HEK293T (cell line): Measurements from ENCODE around the gene C2CD3.

Experiments
- CTBP1 ChIP-seq: fragments of 450-650 bp; IDR thresholded peaks from 2 replicates; pipeline ENCODE4 v1.6.1; 2016; ENCODE audit warnings: borderline replicate concordance
- FOXA1 ChIP-seq: fragments of 450-650 bp; IDR thresholded peaks from 2 replicates; pipeline ENCODE4 v1.6.1; 2016; ENCODE audit warnings: mild to moderate bottlenecking
- FOXK2 ChIP-seq: fragments of 450-650 bp; IDR thresholded peaks from 2 replicates; pipeline ENCODE4 v1.6.1; 2016; ENCODE audit warnings: mild to moderate bottlenecking
- L3MBTL2 ChIP-seq: fragments of 450-650 bp; conservative IDR thresholded peaks from 2 replicates; pipeline ENCODE4 v1.6.1; 2016; ENCODE audit warnings: mild to moderate bottlenecking
- SP1 ChIP-seq: fragments of 450-650 bp; IDR thresholded peaks from 2 replicates; pipeline ENCODE4 v1.6.1; 2017
- ZNF384 ChIP-seq: fragments of 450-650 bp; IDR thresholded peaks from 2 replicates; pipeline ENCODE4 v1.6.1; 2016

DNA sequence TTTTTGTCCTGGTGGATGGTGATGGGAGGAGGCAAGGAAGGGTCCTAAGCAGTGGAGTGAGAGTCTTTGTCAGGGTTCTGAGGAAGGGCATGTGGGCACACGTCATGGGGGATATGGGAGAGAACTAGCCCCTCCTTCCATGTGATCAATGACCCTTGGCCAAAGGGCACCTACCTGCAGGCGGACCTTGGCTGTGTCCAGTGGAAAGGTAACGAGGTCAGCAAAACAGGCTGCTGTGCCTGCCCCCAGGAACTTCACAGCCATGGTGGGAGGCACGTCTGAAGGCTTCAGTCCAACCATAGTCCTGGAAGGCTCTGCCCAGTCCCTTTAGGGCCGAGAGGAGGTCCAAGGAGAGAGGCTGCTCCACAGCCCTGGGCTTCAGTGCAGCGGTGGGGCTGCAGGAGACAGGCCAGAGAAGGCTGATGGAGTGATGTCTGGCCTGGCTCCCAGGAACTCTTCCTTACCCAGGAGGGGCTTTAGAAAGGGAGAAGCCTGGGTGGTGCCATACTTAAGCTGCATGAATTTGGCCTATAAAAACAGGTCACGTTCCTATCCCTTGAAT lies 164.0 kb downstream of the C2CD3 start:
- no peak for TF ChIP-seq FOXA1
- no peak for TF ChIP-seq L3MBTL2
- no peak for TF ChIP-seq CTBP1
- no peak for TF ChIP-seq SP1
- TF ChIP-seq ZNF384, result no peak
- no peak for TF ChIP-seq FOXK2
